ENCODE data around the gene TOMM22. TPM values are rescaled to one million over a fixed set of nuclear protein-coding genes. Genes with fewer than 3 reads are reported as not detected.

TOMM22 gene
- polyA plus RNA-seq, 1 donor = 79.4 TPM

GRCh38 chr22:38696606-38697424 lies 15.1 kb downstream of the TOMM22 start:
- no peak for DNase-seq (ENCODE audit: low read depth)

GRCh38 chr22:38697425-38698089 lies 15.8 kb downstream of the TOMM22 start:
- no peak for DNase-seq (ENCODE audit: low read depth)

GRCh38 chr22:38698407-38699094 lies 16.8 kb downstream of the TOMM22 start:
- DNase-seq (ENCODE audit: low read depth) = no peak

- no peak for DNase-seq (ENCODE audit: low read depth)
These were observed 17.4 kb downstream of the TOMM22 start for GRCh38 chr22:38699143-38699542.

GRCh38 chr22:38699784-38700183 lies 18.0 kb downstream of the TOMM22 start:
- DNase-seq (ENCODE audit: low read depth) = no peak

- no peak for DNase-seq (ENCODE audit: low read depth)
These were observed 18.6 kb downstream of the TOMM22 start for GRCh38 chr22:38700270-38700788.

- DNase-seq (ENCODE audit: low read depth) = peak; percentile 81
These were observed 19.3 kb downstream of the TOMM22 start, which contains the start of gene JOSD1 for GRCh38 chr22:38700789-38701628. TSS of gene JOSD1 (minus strand) at chr22:38700943. CDS start at chr22:38699987, 956 bp downstream.

- DNase-seq (ENCODE audit: low read depth) = no peak
These were observed 23.0 kb downstream of the TOMM22 start for GRCh38 chr22:38704654-38705234.

- DNase-seq (ENCODE audit: low read depth) = peak; percentile 100
These were observed 23.7 kb downstream of the TOMM22 start, which contains the start of gene GTPBP1 for GRCh38 chr22:38705235-38706100. TSS of gene GTPBP1 (plus strand) at chr22:38705944. CDS start at chr22:38705956, 12 bp downstream.

- DNase-seq (ENCODE audit: low read depth) = no peak
These were observed 24.5 kb downstream of the TOMM22 start for GRCh38 chr22:38706101-38706900.

GRCh38 chr22:38706901-38707195 lies 25.1 kb downstream of the TOMM22 start:
- no peak for DNase-seq (ENCODE audit: low read depth)

- no peak for DNase-seq (ENCODE audit: low read depth)
These were observed 25.6 kb downstream of the TOMM22 start for GRCh38 chr22:38707346-38707745.

- no peak for DNase-seq (ENCODE audit: low read depth)
These were observed 26.2 kb downstream of the TOMM22 start for GRCh38 chr22:38707984-38708383.

- DNase-seq (ENCODE audit: low read depth) = no peak
These were observed 27.5 kb downstream of the TOMM22 start for GRCh38 chr22:38709306-38709705.

GRCh38 chr22:38710351-38710750 lies 28.6 kb downstream of the TOMM22 start:
- no peak for DNase-seq (ENCODE audit: low read depth)

- DNase-seq (ENCODE audit: low read depth) = no peak
These were observed 29.1 kb downstream of the TOMM22 start for GRCh38 chr22:38710866-38711265.

- no peak for DNase-seq (ENCODE audit: low read depth)
These were observed 30.9 kb downstream of the TOMM22 start for GRCh38 chr22:38712486-38713207.

- no peak for DNase-seq (ENCODE audit: low read depth)
These were observed 32.2 kb downstream of the TOMM22 start for GRCh38 chr22:38713921-38714320.

Data from forelimb muscle (tissue), 1 donor.